OCI-M2 (cell line): Measurements from ENCODE around the gene BICD1.

Experiments
- DNase-seq: peaks from one replicate; lab custom pipeline; 2025; ENCODE audit not compliant: unreplicated experiment; lab: John Stamatoyannopoulos, UW

BICD1 gene

GRCh38 chr12:32102234-32102633, 4.4 kb upstream of the BICD1 start:
- DNase-seq: no peak

DNA sequence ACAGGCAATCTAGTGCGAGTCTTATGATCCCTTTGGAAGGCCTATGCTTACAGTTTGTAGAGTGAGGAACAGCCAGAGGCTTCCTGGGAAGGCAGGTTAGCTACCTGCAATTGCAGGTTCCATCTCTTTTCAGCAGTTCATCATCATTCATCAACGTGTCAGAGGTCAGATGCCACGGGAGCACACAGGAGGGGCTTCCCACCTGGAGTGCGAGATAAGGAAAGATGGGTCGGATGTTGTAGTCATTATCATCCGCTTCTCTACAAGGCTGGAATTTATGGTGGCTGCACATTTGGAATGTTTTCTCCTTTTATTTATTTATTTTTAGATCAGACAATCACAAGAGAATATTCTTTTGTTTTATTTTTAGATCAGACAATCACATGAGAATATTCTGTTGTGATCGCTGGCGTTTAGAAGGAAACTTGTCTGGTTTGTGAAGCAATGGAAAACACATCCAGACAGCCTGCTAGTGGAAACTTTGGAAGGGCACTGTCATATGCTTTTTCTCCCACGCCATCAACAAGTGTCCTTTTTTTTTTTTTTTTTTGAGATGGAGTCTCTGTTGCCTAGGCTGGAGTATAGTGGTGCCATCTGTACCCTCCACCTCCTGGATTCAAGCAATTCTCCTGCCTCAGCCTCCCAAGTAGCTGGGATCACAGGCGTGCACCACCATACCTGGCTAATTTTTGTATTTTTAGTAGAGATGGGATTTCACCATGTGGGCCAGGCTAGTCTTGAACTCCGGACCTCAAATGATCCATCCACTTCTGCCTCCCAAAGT, 1.9 kb upstream of the BICD1 start:
- no peak for DNase-seq

DNA sequence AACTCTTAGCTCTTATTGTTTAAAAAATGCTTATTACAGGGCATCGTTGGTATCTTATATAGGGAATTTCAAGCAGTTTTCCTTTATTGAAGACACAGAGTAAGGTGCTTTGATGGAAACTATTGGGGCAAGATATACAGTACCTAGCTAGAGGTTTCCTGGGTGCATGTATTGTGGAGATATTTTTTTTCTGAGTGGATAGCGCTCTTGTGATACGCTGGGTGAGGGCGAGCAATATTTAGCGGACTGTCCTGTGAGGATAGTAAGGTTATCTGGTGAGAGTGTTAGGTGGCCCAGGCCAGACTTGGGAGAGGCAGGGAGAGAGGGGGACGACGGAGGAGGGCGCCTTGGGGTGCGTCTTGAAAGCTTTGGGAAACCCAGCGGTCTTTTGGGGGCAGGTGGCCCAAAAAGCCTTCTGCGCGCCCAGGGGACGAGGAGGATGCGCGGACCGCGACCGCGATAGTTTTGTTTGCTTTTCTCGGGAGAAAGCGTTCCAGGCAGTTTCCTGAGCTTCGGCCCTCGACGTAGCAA, 596 bp upstream of the BICD1 start:
- DNase-seq: no peak

DNA sequence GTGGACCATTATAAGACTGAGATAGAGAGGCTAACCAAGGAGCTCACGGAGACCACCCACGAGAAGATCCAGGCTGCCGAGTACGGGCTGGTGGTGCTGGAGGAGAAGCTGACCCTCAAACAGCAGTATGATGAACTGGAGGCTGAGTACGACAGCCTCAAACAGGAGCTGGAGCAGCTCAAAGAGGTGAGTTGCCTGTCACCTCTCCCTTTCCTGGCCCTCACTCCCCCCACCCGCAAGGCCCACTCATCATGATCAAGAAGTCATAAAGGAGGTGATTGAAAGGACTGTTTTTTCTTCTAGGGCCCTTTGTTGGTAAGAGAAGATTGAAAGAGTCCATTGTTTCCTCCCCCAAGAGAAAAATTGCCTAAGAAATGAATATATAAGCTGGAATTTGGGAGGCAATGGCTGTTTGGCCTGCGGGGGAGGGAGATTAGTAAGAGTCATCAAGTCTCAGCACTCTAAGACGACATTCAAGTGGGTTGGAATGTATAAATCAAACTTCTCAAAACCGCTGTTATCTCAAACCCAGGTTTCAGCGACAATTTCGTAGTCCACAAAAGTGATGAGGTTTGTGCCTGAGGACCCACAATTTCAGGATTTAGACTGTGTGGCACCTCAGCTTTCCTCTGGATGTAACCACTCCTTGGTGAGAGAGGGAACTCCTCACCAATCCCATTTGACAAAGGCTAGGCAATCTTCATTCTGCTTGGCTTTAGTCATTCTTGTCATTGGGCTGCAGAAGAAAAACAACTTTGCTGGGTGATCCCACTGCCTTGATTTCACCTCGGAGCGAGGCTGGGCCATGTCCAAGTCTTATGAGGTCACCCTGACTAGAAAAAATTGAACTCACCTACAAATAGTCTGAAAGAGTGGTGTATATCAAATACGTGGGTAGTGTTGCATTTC, 966 bp downstream of the BICD1 start:
- DNase-seq: no peak

DNA sequence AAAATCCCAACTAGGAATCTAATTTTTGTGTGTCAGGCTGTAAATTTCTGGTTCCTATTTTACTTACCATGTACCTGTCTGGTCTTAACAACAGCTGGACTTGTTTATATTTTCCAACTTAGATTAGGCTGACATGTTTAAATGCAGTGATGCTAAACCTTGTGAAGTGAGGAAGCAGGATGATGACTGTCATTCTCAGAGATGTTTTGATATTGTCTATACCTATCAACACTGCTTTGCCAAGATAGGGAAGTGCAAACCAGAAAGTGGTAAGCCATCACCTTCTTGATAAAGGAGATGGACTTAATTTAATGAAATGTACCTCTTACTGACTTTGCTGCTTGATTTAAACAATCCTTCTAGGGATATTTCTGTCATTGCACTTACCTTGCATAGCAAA, 2.1 kb downstream of the BICD1 start:
- DNase-seq: no peak

DNA sequence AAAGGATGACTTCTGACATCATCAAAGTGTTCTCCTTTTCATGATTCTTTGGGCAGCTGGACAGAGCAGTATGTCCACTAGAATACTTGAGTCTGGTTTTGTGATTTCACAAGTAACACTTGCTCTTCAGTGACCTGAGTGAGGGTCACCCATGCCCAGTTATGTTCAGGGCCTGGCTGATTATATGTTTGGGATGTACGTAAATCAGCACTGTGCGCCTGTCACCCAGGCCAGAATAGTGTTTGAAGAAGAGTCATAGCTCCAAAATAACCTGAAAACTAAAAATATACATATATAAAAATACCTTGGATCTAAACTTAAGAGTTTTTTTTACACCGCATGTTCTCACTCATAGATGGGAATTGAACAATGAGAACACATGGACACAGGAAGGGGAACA, 3.8 kb downstream of the BICD1 start:
- DNase-seq: no peak

DNA sequence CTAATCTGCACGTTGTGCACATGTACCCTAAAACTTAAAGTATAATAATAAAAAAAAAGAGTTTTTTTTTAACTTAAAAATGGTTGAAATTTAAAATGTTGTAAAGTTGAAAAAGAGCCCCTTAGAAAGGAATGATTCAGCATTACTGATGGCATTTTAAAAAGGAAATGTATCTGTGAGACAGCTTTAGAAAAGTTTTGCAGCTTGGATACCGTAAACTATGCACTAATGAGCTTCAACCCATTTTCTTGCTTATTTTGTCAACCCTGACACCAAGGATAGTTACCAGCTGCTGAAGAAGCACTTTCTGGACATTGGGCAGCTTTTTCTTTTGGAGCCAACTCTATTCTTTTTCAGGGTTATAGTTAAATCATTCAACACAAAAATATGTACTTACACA, 4.3 kb downstream of the BICD1 start:
- no peak for DNase-seq

GRCh38 chr12:32115404-32116104, 8.9 kb downstream of the BICD1 start:
- no peak for DNase-seq

DNA sequence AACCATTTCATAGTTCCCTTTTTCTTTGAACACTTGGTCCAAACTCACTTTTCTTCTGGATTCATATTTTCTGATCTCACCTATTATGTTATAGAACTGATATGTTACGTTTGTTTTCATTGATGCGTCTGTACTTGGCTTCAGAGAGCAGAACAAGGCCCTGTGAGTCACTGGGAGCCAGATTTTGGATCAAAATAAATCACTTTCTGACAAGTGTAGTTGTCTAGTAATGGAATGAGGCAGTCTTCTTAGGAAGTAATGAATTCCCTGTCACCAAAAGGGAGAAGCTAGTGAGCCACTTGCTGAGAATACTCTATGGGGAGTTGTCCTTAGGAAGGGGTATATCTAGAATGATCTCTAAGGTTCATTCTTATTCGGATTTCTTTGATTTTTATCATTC, 10.2 kb downstream of the BICD1 start:
- DNase-seq: no peak

DNA sequence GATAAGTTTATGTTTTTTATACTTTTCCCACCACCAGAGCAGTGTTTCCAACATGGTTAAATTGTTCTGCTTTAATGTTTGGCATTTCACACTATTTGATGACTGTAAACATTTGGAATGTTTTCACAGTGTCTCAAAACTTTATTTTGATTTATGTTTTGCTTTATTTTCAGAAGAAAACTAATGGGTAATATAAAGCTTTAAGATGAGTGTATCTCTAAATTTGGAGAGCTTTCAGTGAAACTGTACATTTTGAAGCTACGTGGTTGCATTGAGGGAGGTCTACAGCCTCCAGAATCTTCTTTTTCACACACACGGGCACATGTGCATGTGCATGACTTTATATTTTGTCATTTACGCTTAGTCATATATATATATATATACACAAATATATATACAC, 10.7 kb downstream of the BICD1 start:
- no peak for DNase-seq

GRCh38 chr12:32118806-32119205, 12.2 kb downstream of the BICD1 start:
- no peak for DNase-seq

DNA sequence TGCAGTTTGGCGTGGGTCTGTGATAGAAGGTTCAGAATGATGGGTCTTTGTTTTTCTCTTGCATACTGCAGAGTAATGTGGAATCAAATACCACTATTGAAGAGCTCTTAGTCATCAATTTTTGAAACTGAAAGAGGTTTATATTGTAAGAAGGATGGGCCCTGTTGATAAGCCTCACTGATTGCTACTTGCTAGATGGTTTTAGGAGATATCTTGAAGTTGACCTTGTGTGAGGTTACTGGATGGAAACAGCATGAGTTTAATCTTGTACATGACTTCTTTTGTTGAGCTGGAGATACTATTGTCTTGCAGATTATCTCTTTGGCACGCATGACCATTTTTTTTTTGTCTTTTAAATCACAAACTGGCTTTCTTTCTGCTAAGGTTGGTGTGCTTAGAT, 13.8 kb downstream of the BICD1 start:
- no peak for DNase-seq

GRCh38 chr12:32124637-32125036, 18.0 kb downstream of the BICD1 start:
- DNase-seq: no peak

DNA sequence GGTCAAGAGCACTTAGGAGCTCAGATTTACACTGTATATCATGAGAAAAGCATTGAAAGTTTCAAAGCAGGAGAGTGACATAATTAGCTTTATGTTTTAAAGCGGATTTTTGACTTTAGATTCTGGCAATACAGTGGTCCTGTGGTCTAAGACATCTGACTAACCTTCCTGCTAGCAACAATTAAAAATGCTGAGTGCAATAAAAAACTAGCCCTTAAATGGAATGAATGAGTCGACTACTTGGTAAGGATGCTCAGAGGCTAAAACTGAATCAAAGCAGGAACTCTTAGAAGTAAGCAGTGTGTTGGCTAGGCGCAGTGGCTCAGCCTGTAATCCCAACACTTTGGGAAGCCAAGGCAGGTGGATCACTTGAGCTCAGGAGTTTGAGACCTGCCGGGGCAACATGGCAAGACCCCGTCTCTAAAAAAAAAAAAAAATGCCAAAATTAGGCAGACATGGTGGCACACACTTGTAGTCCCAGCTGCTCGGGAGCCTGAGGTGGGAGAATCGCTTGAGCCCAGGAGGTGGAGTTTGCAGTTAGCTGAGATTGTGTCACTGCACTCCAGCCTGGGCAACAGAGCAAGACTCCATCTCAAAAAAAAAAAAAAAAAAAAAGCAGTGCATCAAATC, 18.9 kb downstream of the BICD1 start:
- no peak for DNase-seq

- no peak for DNase-seq
These were observed 20.1 kb downstream of the BICD1 start for GRCh38 chr12:32126720-32127119.

DNA sequence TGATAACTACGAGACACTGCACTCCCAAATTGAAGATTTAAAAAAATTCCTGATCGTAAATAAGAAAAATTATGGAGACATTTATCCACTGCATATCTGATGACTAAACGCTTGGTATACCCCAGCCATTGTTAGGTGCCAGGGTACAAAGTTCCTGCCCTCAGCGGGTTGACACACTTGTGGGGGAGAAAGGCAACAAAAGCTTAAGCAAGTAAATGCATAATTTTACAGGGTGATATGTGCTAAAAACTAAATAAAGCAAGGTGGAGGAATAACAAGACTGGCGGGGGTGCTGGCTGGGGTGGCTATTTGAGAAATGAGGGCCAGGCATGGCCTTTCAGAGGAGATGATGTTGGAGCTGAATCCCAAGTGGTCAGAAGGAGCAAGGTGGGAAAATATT, 25.0 kb downstream of the BICD1 start:
- DNase-seq: no peak

- no peak for DNase-seq
These were observed 27.6 kb downstream of the BICD1 start for GRCh38 chr12:32134101-32134888.

DNA sequence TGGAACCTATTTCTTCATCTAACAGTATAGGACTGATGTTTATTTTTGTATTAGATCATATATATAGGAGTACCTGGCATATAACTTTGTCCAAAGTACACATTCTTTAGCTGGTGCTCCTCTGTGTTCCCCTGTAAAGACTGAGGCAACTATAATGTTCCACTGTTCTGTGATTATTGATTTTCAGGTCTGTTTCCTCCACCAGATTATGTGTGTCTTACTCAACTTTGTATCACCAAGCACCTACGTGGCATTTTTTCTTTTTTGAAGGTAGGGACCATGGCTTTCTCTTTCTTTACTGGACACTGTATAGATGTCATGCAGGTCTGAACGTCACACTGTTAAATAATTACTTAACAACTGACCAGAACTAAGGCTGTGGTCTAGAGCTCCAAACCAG, 29.3 kb downstream of the BICD1 start:
- DNase-seq: no peak

- DNase-seq: no peak
These were observed 29.8 kb downstream of the BICD1 start for GRCh38 chr12:32136404-32136803.

DNA sequence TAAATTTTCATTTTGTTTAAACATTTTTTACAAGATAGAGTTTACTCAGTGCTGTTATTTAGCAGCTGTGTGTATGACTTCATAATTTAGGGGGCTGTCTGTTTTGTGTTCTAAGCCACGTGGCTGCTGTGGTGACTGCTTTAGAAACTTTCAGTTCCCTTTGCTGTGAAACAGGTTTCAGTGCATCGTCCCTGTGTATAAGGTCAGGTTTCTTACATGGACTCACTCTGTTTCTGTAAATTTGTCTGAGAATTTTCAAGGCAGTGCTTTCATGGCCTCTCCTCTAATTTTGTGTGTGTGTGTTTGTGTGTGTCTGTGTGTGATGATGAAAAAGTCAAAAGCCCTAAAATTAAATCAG, 32.4 kb downstream of the BICD1 start:
- no peak for DNase-seq
